SK-N-SH treated with all-trans-retinoic acid at 6 μM for 48 hours (cell line): Measurements from ENCODE around the gene CELF5.

Source experiments
- ATAC-seq: fragments of 200-7000 bp; cut with Tn5 transposase; 3 replicates; pipeline ENCODE4 v1.9.1; 2020; ENCODE audit warnings: mild to moderate bottlenecking, moderate library complexity
- ARNTL ChIP-seq: fragments of 450-650 bp; formaldehyde crosslinking; IDR thresholded peaks from 2 replicates; pipeline ENCODE4 v1.5.0; 2020; ENCODE audit warnings: low read depth, mild to moderate bottlenecking, moderate library complexity, borderline replicate concordance
- BACH2 ChIP-seq: fragments of 250-450 bp; sonication (Bioruptor Pico); IDR thresholded peaks from 2 replicates; pipeline ENCODE4 v1.9.0; 2021; ENCODE audit warnings: mild to moderate bottlenecking, borderline replicate concordance
- CREB5 ChIP-seq: fragments of 250-450 bp; sonication (Bioruptor Pico); IDR thresholded peaks from 2 replicates; pipeline ENCODE4 v1.5.1; 2020; ENCODE audit warnings: low read depth, mild to moderate bottlenecking, moderate library complexity
- CSDC2 ChIP-seq: fragments of 250-450 bp; sonication (Bioruptor Pico); IDR thresholded peaks from 2 replicates; pipeline ENCODE4 v1.5.0; 2020; ENCODE audit warnings: mild to moderate bottlenecking, moderate library complexity
- CSRNP3 ChIP-seq: fragments of 250-450 bp; sonication (Bioruptor Pico); IDR thresholded peaks from 2 replicates; pipeline ENCODE4 v1.5.1; 2021; ENCODE audit warnings: mild to moderate bottlenecking, moderate library complexity
- ESRRG ChIP-seq: fragments of 250-450 bp; sonication (Bioruptor Pico); IDR thresholded peaks from 2 replicates; pipeline ENCODE4 v1.6.1; 2021; ENCODE audit warnings: mild to moderate bottlenecking
- ISL1 ChIP-seq: fragments of 250-450 bp; sonication (Bioruptor Pico); IDR thresholded peaks from 2 replicates; pipeline ENCODE4 v2.1.2; 2022; ENCODE audit warnings: mild to moderate bottlenecking, moderate library complexity
- OSR1 ChIP-seq: fragments of 250-450 bp; sonication (Bioruptor Pico); IDR thresholded peaks from 2 replicates; pipeline ENCODE4 v1.8.0; 2022; ENCODE audit warnings: moderate library complexity, mild to moderate bottlenecking, inconsistent platforms
- PPARA ChIP-seq: fragments of 250-450 bp; sonication (Bioruptor Pico); IDR thresholded peaks from 2 replicates; pipeline ENCODE4 v1.5.0; 2020; ENCODE audit warnings: mild to moderate bottlenecking, borderline replicate concordance
- RARB ChIP-seq: fragments of 250-450 bp; sonication (Bioruptor Pico); IDR thresholded peaks from 2 replicates; pipeline ENCODE4 v1.8.0; 2021; ENCODE audit warnings: mild to moderate bottlenecking, moderate library complexity
- SNAI2 ChIP-seq: fragments of 250-450 bp; sonication (Bioruptor Pico); IDR thresholded peaks from 2 replicates; pipeline ENCODE4 v1.5.0; 2020; ENCODE audit warnings: mild to moderate bottlenecking, moderate library complexity
- TCF4 ChIP-seq: fragments of 250-450 bp; sonication (Bioruptor Pico); IDR thresholded peaks from 2 replicates; pipeline ENCODE4 v1.8.0; 2021; ENCODE audit warnings: mild to moderate bottlenecking, moderate library complexity, borderline replicate concordance
- TOX ChIP-seq: fragments of 250-450 bp; sonication (Bioruptor Pico); IDR thresholded peaks from 2 replicates; pipeline ENCODE4 v1.8.0; 2021; ENCODE audit warnings: mild to moderate bottlenecking, moderate library complexity, borderline replicate concordance
- ZC3H10 ChIP-seq: fragments of 250-450 bp; sonication (Bioruptor Pico); IDR thresholded peaks from 2 replicates; pipeline ENCODE4 v1.5.1; 2021; ENCODE audit warnings: mild to moderate bottlenecking, moderate library complexity
- ZFP3 ChIP-seq: fragments of 250-450 bp; sonication (Bioruptor Pico); IDR thresholded peaks from 2 replicates; pipeline ENCODE4 v1.5.0; 2020; ENCODE audit warnings: mild to moderate bottlenecking, moderate library complexity
- ZFP30 ChIP-seq: fragments of 450-650 bp; formaldehyde crosslinking; IDR thresholded peaks from 2 replicates; pipeline ENCODE4 v1.5.0; 2022; ENCODE audit warnings: mild to moderate bottlenecking, moderate library complexity
- ZNF565 ChIP-seq: fragments of 450-650 bp; formaldehyde crosslinking; conservative IDR thresholded peaks from 2 replicates; pipeline ENCODE4 v1.5.0; 2020; ENCODE audit warnings: low read depth, mild to moderate bottlenecking, moderate library complexity
- ZNF70 ChIP-seq: fragments of 450-650 bp; formaldehyde crosslinking; IDR thresholded peaks from 2 replicates; pipeline ENCODE4 v1.5.0; 2020; ENCODE audit warnings: mild to moderate bottlenecking, moderate library complexity
- ZNF8 ChIP-seq: fragments of 450-650 bp; formaldehyde crosslinking; IDR thresholded peaks from 2 replicates; pipeline ENCODE4 v1.5.0; 2020; ENCODE audit warnings: mild to moderate bottlenecking, moderate library complexity
- TF ChIP-seq, protein P1 (sequence below): fragments of 250-450 bp; sonication (Bioruptor Pico); IDR thresholded peaks from 2 replicates; pipeline ENCODE4 v1.8.0; 2020; ENCODE audit warnings: mild to moderate bottlenecking, moderate library complexity, borderline replicate concordance
- TF ChIP-seq, protein P2 (sequence below): fragments of 250-450 bp; sonication (Bioruptor Pico); IDR thresholded peaks from 2 replicates; pipeline ENCODE4 v1.5.0; 2020; ENCODE audit warnings: mild to moderate bottlenecking, moderate library complexity

CELF5 gene

DNA sequence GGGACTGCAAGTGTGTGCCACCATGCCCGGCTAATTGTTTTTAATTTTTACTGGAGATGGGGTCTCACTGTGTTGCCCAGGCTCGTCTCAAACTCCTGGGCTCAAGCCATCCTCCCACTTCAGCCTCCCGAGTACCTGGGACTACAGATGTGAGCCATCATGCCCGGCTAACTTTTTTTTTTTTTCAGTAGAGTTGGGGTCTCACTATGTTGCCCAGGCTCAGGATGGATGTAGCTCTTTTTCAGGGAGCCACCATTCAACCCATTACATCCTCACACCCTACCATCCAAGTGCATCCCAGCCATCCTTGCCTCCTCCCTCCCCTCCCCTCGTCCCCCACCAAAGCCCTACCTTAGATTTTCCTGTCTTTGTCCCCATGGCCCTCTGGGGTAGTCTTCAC, 14.9 kb downstream of the CELF5 start:
- TF ChIP-seq CREB5 (CRISPR knock-in tag) (no peak), CSRNP3 (no peak), TCF4 (CRISPR knock-in tag) (no peak), ISL1 (CRISPR knock-in tag) (no peak), SNAI2 (CRISPR knock-in tag) (no peak)
- ATAC-seq = no peak

- no peak for TF ChIP-seq ESRRG
- TF ChIP-seq CREB5 (CRISPR knock-in tag) = no peak
- TF ChIP-seq ZNF565 (CRISPR knock-in tag) = no peak
- TF ChIP-seq PPARA (CRISPR knock-in tag) = no peak
- TF ChIP-seq CSDC2 (CRISPR knock-in tag) = no peak
- no peak for TF ChIP-seq OSR1 (CRISPR knock-in tag)
- no peak for TF ChIP-seq TOX
- TF ChIP-seq RARB = no peak
- TF ChIP-seq BACH2 = no peak
- TF ChIP-seq ZFP3 (CRISPR knock-in tag) = no peak
- no peak for TF ChIP-seq ZNF8
- no peak for TF ChIP-seq ARNTL (CRISPR knock-in tag)
- TF ChIP-seq ZNF70 (CRISPR knock-in tag) = no peak
- no peak for TF ChIP-seq ZFP30 (CRISPR knock-in tag)
- no peak for TF ChIP-seq TCF4 (CRISPR knock-in tag)
- TF ChIP-seq, protein P1, sequence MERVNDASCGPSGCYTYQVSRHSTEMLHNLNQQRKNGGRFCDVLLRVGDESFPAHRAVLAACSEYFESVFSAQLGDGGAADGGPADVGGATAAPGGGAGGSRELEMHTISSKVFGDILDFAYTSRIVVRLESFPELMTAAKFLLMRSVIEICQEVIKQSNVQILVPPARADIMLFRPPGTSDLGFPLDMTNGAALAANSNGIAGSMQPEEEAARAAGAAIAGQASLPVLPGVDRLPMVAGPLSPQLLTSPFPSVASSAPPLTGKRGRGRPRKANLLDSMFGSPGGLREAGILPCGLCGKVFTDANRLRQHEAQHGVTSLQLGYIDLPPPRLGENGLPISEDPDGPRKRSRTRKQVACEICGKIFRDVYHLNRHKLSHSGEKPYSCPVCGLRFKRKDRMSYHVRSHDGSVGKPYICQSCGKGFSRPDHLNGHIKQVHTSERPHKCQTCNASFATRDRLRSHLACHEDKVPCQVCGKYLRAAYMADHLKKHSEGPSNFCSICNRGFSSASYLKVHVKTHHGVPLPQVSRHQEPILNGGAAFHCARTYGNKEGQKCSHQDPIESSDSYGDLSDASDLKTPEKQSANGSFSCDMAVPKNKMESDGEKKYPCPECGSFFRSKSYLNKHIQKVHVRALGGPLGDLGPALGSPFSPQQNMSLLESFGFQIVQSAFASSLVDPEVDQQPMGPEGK = no peak
- TF ChIP-seq, protein P2, sequence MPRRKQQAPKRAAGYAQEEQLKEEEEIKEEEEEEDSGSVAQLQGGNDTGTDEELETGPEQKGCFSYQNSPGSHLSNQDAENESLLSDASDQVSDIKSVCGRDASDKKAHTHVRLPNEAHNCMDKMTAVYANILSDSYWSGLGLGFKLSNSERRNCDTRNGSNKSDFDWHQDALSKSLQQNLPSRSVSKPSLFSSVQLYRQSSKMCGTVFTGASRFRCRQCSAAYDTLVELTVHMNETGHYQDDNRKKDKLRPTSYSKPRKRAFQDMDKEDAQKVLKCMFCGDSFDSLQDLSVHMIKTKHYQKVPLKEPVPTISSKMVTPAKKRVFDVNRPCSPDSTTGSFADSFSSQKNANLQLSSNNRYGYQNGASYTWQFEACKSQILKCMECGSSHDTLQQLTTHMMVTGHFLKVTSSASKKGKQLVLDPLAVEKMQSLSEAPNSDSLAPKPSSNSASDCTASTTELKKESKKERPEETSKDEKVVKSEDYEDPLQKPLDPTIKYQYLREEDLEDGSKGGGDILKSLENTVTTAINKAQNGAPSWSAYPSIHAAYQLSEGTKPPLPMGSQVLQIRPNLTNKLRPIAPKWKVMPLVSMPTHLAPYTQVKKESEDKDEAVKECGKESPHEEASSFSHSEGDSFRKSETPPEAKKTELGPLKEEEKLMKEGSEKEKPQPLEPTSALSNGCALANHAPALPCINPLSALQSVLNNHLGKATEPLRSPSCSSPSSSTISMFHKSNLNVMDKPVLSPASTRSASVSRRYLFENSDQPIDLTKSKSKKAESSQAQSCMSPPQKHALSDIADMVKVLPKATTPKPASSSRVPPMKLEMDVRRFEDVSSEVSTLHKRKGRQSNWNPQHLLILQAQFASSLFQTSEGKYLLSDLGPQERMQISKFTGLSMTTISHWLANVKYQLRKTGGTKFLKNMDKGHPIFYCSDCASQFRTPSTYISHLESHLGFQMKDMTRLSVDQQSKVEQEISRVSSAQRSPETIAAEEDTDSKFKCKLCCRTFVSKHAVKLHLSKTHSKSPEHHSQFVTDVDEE = no peak
- no peak for TF ChIP-seq CSRNP3
- no peak for TF ChIP-seq ZC3H10 (CRISPR knock-in tag)
- ATAC-seq = no peak
Observed at GRCh38 chr19:3243819-3244700, 19.6 kb downstream of the CELF5 start.
